Thyroid gland (tissue), 4 donors: ENCODE results near the gene BHLHA15.

ENCODE experiments used
- CTCF ChIP-seq, 6 experiments: fragments of 200-600 bp in 3 of 6; fragments of 450-650 bp in 3 of 6; sonication (generic) in 3 of 6; IDR thresholded peaks; one replicate each; pipeline ENCODE4 v1.5.1; 2016 to 2019; ENCODE audit warnings: antibody characterized with exemption in 6 of 6, mild to moderate bottlenecking in 2 of 6, inconsistent platforms in 1 of 6, moderate library complexity in 1 of 6
- POLR2A ChIP-seq, 2 donors: fragments of 450-650 bp; IDR thresholded peaks; one replicate each; pipeline ENCODE4 v1.6.1; 2017; ENCODE audit warnings: antibody characterized with exemption in 2 of 2, mild to moderate bottlenecking in 2 of 2, moderate library complexity in 1 of 2

- no peak for TF ChIP-seq CTCF (IDR thresholded peaks at IDR 0.05)
- no peak for TF ChIP-seq POLR2A (IDR thresholded peaks at IDR 0.05)
Observed at GRCh38 chr7:98232263-98232585, 21.0 kb downstream of the BHLHA15 start.
